ENCODE measurements around the gene XRRA1.

DNA sequence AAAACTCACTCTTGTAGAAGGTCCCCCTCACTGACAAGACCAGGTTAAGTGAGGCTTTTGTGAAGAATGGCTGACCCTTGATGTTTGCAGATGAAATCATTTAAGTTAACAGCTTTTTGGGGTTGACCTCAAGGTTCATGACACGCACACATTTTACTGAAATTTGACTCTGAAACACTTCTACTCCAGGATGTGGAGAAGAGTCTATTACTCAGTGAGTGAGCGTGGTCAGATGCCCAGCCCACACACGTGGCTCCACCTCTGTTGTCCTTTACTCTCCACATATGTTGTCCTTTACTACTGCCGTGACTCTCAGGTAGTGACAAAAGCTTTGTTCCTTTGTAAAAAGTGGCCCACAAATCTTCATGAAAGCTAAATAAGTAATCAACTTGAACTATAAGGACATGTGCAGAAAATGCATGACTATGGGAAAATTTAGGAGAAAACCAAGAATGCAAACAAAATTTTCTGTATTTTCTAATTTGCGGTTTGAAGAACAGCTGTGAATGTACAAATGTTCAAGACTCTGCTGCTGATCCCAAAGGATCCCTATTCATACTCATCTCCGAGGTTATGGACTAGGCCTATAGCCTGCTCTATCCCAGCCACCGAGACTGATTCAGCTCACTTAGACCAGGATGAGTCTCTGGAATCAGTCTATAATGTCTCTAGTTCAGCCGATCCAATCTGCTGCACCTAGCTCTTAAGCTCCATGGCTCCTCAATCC is 22.4 kb downstream of the XRRA1 start:
- TF ChIP-seq, protein P1, sequence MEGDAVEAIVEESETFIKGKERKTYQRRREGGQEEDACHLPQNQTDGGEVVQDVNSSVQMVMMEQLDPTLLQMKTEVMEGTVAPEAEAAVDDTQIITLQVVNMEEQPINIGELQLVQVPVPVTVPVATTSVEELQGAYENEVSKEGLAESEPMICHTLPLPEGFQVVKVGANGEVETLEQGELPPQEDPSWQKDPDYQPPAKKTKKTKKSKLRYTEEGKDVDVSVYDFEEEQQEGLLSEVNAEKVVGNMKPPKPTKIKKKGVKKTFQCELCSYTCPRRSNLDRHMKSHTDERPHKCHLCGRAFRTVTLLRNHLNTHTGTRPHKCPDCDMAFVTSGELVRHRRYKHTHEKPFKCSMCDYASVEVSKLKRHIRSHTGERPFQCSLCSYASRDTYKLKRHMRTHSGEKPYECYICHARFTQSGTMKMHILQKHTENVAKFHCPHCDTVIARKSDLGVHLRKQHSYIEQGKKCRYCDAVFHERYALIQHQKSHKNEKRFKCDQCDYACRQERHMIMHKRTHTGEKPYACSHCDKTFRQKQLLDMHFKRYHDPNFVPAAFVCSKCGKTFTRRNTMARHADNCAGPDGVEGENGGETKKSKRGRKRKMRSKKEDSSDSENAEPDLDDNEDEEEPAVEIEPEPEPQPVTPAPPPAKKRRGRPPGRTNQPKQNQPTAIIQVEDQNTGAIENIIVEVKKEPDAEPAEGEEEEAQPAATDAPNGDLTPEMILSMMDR (IDR thresholded peaks at IDR 0.05), result no peak
- no peak for TF ChIP-seq POLR2A (IDR thresholded peaks at IDR 0.05)
